HPDE6-E6E7 (cell line): ENCODE results near the gene IKZF2.
A peak's percentile ranks its signal among the peaks of the same experiment; 100 is the strongest.

Experiments
- DNase-seq: peaks from one replicate; pipeline ENCODE4 v3.0.0; 2011; ENCODE audit warnings: missing footprints; ENCODE audit errors: extremely low spot score

Gene IKZF2

DNA sequence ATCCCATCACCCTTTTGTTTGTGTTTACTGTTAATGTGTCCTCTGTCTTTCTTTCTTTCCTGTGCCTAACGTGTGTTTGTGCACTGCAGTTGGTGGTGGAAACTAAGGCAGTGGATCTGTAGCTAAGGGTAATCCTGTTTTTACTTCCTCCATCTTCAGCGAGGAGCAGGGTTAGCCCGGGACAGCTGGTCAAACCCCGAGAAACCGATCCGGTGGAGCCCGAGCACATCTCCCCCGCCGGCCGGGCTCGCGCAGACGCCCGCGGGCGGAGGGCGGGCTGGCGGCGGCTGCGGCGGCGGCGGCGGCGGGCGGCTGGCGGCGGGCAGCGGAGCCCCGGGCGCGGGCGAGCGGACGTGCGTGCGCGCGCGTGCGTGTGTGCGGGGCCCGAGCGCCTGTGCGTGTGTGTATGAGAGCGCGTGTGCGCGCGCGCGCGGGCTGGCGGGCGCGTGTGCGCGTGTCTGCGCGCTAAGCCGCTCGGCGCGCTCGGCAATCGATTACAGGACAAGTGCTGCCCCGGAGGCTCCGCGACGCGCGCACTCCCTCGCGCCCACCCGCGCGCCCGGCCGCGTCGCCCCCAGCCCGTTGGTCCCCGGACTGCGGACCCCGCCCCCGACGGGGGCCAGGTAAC lies at the start of gene IKZF2:
IKZF2 (minus strand) TSS at position 176 of the 628 bp plus-strand sequence. CDS start 2,983 bp downstream, outside the sequence.
- peak; percentile 67 for DNase-seq

DNA sequence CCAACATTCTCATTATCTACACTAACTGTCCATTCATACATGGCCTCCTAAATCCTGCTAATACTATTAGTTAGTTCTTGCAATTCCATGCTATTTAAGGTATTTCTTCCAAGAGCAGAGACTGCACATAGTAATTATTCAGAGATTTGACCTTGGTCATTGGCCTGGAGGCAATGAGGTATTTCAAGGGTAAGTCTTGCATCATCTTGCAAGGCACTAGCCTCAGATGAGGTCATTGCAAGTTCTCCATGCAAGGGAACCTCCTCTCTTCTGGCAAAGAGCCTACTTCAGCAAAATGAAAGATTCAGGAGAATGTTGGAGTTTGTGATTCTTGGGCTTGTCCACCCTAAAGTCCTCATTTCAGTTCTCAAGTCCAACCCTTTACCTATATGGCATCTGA lies 48.5 kb upstream of the IKZF2 start:
- no peak for DNase-seq

DNA sequence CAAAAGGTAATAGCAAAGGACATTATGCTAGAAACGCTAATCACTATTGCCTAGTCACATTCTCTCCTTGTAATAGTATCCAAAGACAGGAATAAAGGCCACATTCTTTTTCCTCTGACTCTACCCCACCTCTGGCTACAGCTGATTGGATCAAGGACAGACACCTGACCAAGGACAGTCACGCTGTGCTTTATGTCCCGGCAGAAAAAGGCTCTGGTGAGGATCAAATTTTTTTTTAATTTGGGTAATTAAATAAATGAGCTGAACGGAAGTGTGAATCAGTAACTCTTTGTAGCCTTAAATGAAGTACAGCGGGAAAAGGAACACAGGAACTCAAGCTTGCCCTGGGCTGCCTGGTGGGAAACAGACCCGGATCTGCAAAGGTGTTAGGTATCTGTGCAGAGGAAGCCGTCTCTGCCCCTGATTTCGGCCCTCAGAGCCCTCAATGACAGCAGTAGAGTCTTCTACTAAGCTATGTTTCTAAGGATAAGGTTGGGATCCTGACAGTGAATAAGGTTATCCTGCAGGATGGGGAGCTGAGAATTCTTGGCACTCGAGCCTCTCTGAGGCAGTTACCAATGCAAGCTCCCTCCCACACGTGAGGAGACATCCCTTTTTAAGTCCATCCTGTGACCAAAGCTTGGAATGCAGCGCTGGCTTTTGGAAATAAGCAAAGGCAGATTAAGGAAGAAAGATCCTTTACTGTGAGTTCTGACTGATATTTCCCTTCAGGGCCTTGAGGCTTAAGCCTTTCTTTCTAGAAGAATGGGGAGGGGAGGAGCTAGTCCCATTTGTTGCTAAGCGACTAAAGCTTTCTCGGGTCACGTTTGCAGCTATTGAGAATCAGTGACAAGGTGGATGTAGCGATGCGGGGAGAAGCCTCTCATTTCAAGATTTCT lies 37.8 kb upstream of the IKZF2 start:
- no peak for DNase-seq

DNA sequence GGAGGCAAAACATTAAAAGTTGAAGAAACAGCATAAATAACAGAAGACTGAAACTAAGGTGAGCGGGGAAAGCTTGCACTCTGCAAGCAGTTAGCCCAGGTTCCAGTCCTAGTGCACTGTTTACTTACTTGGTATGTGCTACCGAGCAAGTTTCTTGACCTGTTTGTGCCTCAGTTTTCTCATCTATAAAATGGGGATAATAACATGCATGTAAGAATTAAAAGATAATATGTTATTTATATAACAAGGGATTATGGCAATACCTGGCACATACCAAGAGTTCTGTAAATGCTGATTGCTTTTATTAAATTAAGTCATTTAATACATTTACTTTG lies 37.1 kb upstream of the IKZF2 start:
- DNase-seq = no peak

DNA sequence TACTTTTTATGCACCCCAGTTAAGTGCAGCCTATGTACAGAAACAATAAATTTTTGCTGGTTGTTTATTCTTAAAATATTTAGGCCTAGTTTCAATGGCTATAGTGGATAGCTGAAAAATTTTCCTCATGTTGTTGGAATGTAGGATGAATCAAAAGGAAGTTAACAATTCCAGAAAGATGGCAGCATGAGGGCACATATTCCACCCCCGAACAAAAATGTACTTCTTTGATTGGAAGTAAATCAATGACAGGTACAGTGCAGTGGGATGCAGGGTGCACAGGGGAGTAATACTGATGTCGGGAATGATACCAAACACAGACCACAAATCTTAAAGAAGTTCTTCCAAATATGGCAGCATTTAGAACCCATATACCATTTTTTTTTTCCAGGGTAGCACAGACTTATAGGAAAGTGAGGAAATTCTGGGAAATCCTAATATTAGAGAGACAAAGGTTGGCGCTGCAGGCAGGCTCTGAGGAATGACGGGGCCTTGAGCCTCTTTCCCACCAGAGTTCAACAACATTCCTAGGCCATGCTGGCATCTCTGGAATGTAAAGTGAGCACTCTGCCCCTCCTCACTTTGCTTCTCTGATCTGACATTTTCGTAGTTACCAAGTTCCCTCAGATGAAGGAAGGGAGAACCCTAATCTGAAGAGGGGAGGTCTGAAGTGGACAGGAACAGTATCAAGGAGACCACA lies 36.6 kb upstream of the IKZF2 start:
- DNase-seq = no peak

DNA sequence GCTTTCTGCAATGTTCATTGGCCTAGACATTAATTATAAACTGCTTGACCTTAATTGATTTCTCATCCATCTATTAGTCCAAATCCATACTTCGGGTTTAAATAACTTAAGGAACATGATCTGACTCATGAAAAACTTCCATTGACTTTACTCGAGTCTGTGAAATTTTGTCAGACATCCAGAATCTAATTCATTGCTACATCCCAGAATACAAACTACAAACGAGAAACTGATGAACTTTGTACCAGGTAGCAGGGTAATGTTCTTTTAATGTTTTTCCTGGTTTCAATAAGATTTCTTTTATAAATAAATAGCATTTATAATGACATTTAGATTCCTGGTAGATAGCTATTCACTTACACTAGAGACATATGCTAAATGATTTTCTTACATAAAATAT lies 36.0 kb upstream of the IKZF2 start:
- no peak for DNase-seq

DNA sequence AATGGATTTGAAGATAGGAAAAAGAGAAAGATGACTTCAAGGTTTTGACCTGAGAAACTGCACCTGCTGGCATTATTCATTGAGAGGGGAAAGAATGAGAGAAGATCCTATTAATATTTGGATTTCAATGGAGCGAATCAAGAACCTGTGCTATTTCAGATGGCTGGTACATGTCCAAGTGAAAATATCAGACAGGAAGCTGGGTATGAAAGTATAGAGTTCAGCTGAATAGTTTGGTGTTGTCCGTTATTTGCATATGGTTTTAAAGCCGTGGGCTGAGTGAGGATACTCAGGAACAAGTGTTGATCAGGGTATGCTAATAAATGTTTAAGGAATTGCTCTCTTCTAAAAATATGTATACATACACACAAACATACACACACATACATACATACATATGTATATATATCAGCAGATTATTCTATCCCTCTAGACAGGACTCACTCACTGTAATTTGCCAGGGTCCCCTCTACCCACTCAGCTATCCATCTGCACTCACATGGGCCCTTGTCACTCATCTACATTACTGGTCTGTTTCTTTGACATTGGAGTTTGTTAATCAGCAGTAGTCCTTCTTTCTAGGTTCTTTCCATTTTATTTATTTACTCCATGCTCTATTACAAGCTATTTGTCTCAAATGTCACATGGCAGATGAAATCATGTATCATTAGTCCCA lies 33.9 kb upstream of the IKZF2 start:
- DNase-seq = no peak

DNA sequence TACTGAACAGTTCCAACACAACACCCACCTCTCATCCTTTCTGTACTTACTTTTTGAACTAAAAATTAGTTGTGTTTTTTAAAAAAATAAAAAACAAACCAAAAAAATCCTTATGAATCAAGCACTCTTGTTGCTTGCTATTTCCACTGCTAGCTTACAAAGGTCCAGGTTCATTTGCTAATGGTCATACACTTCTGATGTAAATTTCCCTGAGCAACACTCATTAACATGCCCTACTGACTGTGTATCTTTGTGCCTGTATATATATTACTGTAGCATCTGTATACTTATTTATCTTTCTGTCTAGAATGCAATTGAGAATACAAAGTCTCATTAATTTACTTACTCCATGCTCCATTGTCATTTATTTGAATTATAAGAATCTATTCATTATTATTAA lies 30.3 kb upstream of the IKZF2 start:
- no peak for DNase-seq

DNA sequence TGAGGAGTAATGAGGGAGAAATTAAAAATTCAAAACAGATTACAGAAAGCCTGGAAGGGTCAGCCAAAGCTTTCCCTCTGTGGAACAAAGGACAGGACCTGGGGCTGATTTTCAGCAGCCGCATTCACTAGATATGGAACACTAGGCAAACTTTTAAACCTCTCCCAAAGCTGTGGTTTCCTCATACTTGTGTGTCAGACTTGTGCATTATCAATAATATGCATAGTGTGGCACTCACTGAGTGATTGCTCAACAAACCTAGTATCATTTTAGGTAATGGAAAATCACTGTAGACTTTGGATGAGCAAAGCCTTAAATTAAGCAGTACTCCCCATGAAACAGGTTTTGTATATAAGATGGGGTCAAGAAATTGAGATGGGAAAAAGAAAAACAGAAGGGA lies 26.3 kb upstream of the IKZF2 start:
- no peak for DNase-seq

DNA sequence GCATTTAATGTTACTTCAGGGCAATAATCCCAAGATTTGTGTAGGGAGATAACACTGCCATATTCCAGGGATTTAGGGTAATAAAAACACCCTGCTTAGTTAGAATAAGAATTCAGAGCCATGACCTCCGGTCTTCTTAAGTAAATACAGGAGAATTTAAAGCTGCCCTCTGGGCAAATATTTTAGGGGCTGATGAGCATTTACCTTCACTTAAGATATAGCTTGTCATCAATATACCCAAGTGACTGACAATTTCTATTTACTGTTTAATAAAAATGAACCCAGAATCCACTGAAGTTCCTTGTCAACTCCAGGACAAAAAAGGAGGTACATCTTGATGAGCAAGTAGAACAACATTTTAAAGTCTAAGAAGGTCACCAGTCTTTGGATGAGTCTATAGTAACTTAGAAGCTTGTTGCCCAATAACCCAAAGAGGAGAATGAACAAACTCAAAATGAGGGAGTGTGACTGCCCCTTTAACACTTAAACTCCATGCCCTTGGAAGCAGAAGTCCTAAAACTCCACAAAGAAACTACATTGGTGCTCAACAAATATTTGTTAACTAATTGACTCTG lies 24.3 kb upstream of the IKZF2 start:
- no peak for DNase-seq

DNA sequence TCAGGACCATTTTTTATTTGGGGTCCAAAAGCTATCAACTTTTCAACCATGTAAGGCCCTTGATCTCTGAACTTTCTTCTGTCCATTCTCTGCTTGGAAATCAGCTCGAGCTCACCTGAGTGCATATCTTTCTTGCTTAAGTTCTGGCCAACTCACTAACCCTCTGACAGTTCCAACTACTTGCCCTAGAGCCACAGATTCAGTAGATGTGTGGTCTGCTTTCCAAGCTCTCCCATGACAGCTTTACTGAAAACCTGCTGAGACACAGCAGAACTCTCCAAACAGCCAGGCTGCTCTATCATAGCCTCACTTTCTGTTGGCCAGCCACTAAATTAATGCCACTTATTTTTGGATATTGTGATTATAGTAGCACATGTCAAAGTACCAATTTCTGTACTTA lies 21.2 kb upstream of the IKZF2 start:
- no peak for DNase-seq

DNA sequence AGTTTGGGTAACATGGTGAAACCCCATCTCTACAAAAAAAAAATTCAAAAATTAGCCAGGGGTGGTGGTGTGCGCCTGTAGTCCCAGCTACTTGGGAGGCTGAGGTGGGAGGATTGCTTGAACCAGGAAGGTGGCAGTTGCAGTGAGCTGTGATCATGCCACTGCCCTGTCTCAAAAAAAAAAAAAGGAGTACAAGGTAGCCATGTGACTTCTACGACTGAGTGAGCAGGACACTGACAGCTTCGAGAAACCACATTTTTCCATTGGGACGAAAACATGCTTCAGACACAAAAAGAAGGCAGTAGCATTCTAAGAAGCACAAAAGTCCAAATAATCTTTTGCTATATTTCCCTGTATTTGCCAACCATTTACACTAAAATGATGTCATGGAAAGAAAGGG lies 19.7 kb upstream of the IKZF2 start:
- no peak for DNase-seq

DNA sequence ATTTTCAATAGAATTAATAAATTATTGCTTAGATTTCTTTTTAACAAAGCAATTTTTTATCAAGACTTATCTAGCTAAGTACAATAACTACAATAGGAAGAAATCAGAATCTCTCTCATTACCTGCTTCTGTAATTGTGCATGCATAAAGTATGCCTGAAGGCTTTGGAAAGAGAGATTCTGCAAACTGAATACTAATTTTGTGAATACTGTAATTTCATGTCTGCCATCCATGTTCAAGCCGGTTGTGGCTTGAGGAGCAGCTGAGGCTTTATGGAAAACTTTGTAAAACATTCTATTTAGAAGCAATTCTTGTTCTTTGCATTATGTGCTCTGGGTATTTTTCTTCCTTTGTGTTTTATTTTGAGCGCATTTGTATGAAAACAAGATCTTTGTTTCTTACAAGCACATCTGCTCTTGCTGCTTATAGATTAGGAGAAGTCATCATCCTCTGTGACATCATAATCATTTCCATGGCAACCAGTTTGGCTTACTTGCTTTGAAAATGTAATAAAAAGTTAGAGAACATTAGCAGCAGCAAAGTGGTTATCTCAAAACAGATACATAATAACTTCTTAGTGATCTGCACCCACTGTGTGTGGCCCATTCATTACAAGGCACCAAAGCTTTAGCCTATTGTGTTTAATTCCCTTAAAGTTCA lies 16.0 kb upstream of the IKZF2 start:
- no peak for DNase-seq

DNA sequence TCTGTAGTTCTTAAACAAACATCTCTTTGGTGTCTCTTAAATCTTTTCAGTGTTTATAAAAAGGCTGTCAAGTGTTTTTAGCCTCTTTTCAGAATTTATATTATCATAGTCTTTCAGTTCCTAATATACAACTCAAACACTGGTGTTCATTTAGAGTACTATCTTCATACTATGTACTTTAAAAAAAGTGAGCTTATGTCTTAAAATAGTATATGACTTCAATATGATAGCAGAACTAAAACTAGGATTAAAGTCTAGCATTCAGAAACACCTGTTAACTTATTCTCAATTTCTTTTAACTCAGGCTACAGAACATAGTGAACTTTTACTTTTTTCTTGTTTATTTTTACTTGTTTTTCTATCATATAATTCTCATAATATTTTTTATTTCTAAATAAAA lies 14.7 kb upstream of the IKZF2 start:
- DNase-seq = no peak

DNA sequence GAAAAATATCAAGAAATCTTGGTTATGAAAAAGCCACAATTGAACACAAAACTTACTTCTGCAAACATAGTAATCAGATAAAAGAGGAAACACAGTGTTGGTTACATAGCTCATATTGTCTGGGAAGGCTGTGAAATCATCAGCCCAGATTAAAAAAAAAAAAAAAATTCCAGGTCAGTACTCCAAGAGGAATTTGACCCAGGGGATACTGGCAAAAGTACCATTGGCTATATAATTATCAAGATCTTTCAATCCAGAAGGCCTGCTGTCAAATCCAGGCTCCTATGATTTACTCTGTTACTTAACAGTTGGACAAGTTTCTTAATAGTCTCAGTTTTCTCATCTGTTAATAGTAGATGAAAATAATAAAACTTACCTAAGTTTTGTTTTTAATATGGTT lies 12.9 kb upstream of the IKZF2 start:
- no peak for DNase-seq

DNA sequence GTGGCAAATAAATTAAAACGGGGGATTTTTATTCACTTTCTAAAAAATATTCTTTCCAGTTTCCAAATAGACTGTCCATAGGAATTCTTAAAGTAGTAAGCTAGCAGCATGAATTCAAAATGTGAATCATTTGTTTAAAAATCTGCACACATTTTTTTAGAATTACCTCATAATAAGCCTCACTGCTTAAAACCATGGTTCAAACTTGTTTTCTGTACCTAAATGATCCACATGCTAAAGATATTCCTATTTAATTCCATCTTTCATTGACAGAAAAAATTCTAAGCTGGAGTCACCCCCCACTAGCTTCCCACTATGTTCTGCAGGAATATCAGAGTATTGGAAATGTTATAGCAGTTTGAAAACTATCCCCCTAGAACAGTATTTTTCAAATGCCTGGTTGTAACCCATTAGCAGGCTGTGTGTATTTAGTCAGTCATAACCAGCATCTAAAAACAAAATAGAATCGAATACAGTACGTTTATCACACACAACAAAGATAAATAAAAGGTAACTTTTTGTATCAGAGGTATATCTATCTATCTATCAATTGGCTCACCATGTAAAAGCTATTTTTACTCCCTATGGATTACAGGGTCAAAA lies 11.2 kb upstream of the IKZF2 start:
- DNase-seq = no peak

DNA sequence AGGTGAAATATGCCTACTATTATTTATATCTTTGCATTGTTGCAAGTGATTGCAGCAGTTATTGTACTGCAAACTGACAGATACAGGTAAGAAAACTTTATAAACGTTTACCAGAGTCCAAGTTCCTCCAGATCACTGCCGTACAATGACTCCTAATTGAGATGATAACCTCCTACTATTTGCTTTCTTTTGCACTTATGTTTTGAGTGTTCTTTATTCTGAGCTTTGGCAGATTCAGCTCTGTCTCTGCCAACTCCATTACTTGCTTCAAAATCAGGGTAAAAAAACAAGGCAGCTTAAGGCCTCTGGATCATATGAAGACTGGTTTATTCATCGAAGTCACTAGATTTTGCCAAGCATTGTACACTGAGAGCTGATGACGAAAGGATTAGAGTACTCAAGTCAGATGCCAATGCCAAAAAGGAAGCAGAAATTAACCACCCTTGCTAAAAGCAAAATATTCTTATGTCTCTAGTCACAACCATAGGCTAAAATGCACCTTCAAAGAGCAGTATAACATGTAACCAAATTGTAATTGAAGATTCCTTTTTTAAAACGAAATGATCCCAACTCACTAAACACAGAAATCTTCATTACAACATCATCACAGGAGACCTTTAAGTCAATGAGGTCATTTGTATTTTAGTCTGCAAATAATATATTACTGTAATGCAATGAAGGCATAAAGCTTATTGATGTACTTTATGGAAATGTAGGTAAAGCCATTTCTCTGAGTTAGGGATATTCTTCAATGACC lies 10.5 kb upstream of the IKZF2 start:
- no peak for DNase-seq

DNA sequence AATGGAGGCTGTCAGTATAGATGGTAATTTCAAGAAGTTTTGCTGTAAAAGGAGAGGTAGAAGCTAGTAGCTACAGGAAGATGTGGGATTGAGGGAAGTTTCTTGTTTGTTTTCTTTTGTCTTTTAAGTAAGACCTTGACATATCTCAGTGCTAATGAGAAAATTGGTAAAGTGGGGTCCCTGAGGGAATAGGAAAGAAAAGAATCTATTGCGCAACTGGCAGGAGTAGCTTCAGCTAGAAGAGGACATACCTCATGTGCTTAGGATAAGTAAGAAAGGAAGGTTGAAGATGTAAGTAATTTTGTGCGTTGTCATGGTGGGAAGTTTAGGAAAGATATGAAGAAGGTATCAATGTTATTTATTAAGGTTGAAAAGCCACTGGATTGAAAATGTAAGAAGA lies 8.4 kb upstream of the IKZF2 start:
- no peak for DNase-seq

DNA sequence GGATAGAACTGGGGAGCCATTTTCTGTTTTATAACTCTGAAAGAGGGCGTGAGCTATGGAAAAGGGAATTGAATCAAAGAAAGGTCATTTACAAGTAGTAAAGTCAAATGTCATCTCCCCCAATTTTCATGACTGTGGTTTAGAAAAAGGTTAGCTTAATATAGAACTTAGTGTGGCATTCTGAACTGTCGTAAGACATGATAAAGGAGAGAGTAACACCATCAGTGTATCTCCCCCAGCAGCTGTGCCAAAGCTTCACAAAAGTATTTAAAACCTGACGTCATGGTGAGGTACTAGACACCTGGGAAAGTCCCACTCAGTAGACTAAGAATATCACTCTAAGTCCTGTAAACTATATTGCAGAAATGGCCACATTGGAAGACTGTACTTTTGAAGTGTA lies 5.8 kb upstream of the IKZF2 start:
- no peak for DNase-seq

DNA sequence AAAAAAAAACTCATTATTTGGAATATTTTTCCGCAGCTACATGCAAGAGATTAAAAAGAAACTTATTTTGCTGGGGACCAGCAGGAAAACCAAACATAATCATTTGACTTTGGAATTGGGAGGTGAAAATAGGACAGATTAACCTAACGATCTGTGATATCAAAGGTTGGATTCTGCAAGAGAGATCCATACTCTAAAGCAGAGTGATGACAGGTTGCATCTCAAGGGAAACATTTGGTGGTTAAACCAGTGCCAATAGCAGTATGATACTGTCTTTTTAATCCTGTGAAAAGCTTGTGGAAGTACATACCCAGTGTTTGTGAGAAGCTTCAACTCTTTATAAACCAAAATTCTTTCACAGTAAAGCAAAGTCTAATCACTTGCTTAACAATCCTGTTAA lies 5.3 kb upstream of the IKZF2 start:
- no peak for DNase-seq
